HG02588 (cell line): ENCODE measurements around the gene CCDC112.
A peak's percentile ranks its signal among the peaks of the same experiment; 100 is the strongest.
"Not testable (repeated sequence)": the region's sequence is repeated elsewhere in the genome, so short reads cannot be mapped to it uniquely, and the experiment has no call there.

Experiments
- ATAC-seq: cut with Tn5 transposase; IDR thresholded peaks from one replicate; pipeline ENCODE4 v1.9.1; 2021; ENCODE audit warnings: mild to moderate bottlenecking, moderate library complexity; ENCODE audit not compliant: unreplicated experiment

Gene CCDC112

GRCh38 chr5:115296124-115297022 lies at the start of gene CCDC112:
Gene CCDC112 (minus strand): TSS chr5:115296654. CDS start chr5:115296543, 111 bp downstream.
- peak; percentile 79 for ATAC-seq

- ATAC-seq: no peak
Measured at GRCh38 chr5:115345344-115345743, 48.9 kb upstream of the CCDC112 start.

- no peak for ATAC-seq
Measured at GRCh38 chr5:115343855-115344254, 47.4 kb upstream of the CCDC112 start.

- ATAC-seq: no peak
Measured at GRCh38 chr5:115342590-115343377, 46.3 kb upstream of the CCDC112 start.

- no peak for ATAC-seq
Measured at GRCh38 chr5:115341745-115342144, 45.3 kb upstream of the CCDC112 start.

- ATAC-seq: no peak
Measured at GRCh38 chr5:115338851-115339250, 42.4 kb upstream of the CCDC112 start.

- no peak for ATAC-seq
Measured at GRCh38 chr5:115337882-115338281, 41.4 kb upstream of the CCDC112 start.

- no peak for ATAC-seq
Measured at GRCh38 chr5:115336964-115337363, 40.5 kb upstream of the CCDC112 start.

GRCh38 chr5:115336201-115336720 lies 39.8 kb upstream of the CCDC112 start:
- no peak for ATAC-seq

- ATAC-seq: no peak
Measured at GRCh38 chr5:115335301-115335700, 38.8 kb upstream of the CCDC112 start.

GRCh38 chr5:115333164-115333563 lies 36.7 kb upstream of the CCDC112 start:
- ATAC-seq: no peak

GRCh38 chr5:115330830-115331229 lies 34.4 kb upstream of the CCDC112 start:
- no peak for ATAC-seq

GRCh38 chr5:115329475-115329874 lies 33.0 kb upstream of the CCDC112 start:
- ATAC-seq: no peak

GRCh38 chr5:115328617-115329274 lies 32.3 kb upstream of the CCDC112 start:
- not testable (repeated sequence) for ATAC-seq

- ATAC-seq: no peak
Measured at GRCh38 chr5:115325296-115325959, 29.0 kb upstream of the CCDC112 start.

- ATAC-seq: no peak
Measured at GRCh38 chr5:115324021-115324420, 27.6 kb upstream of the CCDC112 start.

- no peak for ATAC-seq
Measured at GRCh38 chr5:115322729-115323128, 26.3 kb upstream of the CCDC112 start.

GRCh38 chr5:115321309-115321708 lies 24.9 kb upstream of the CCDC112 start:
- ATAC-seq: no peak

- no peak for ATAC-seq
Measured at GRCh38 chr5:115320515-115320914, 24.1 kb upstream of the CCDC112 start.

GRCh38 chr5:115320006-115320405 lies 23.6 kb upstream of the CCDC112 start:
- ATAC-seq: no peak

GRCh38 chr5:115319007-115319406 lies 22.6 kb upstream of the CCDC112 start:
- ATAC-seq: no peak
